LNCAP (cell line): Measurements from ENCODE around the gene IL24.

Experiments used
- CTCF ChIP-seq: fragments of 450-650 bp; IDR thresholded peaks from 2 replicates; pipeline ENCODE4 v1.5.1; 2017; ENCODE audit warnings: mild to moderate bottlenecking

The IL24 gene

DNA sequence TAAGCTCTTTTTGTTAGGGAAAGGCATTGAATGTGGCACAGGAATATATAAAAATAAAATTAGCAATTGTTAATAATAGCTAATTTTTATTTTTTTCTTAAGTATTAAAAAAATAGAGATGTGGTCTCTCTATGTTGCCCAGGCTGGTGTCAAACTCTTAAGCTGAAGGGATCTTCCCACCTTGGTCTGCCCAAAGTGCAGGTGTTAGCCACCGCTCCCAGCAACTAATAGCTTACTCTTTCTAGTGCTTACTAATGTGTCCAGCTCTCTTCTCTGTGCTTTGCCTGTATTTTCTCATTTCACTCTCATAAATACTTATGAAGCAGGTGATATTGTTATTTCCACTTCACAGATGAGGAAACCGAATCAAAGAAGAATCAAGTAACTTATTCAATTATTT lies 13.4 kb upstream of the IL24 start:
- TF ChIP-seq CTCF: no peak

DNA sequence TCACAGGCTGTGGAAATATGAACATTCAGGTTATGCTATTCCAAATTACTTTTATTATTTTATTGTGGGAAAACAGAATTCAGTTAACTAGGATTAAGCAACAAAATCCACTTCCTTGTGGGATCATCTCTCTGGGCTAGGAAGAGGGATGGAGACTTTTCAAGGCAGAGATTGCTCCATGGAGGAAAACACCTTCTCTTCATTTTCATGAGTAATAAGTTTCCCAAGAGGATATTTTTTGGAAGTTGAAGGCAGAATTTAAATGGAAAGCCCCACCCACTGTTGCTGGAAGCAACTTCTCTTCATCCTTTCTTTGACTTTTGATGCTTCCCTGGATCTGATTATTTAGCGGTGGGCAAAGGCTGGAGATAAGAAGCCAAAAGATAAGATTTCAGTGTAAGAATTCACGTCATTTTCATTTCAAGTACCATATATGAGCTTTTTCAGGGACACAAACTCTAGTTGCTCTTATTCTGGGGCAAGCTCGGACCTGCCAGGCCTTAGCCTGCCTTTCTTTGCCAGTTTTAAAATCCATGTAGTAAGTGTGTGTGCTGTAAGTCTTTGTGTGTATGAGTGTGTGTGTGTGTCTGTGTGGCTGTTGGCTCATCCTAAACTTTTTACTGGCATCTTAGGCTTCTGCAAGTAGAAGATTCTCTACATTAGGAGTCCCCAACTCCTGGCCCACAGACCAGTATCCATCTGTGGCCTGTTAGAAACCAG lies 11.7 kb upstream of the IL24 start:
- TF ChIP-seq CTCF: no peak

- TF ChIP-seq CTCF: no peak
Measured at GRCh38 chr1:206886831-206887230, 10.4 kb upstream of the IL24 start.

- TF ChIP-seq CTCF: no peak
Measured at GRCh38 chr1:206887701-206888100, 9.5 kb upstream of the IL24 start.

DNA sequence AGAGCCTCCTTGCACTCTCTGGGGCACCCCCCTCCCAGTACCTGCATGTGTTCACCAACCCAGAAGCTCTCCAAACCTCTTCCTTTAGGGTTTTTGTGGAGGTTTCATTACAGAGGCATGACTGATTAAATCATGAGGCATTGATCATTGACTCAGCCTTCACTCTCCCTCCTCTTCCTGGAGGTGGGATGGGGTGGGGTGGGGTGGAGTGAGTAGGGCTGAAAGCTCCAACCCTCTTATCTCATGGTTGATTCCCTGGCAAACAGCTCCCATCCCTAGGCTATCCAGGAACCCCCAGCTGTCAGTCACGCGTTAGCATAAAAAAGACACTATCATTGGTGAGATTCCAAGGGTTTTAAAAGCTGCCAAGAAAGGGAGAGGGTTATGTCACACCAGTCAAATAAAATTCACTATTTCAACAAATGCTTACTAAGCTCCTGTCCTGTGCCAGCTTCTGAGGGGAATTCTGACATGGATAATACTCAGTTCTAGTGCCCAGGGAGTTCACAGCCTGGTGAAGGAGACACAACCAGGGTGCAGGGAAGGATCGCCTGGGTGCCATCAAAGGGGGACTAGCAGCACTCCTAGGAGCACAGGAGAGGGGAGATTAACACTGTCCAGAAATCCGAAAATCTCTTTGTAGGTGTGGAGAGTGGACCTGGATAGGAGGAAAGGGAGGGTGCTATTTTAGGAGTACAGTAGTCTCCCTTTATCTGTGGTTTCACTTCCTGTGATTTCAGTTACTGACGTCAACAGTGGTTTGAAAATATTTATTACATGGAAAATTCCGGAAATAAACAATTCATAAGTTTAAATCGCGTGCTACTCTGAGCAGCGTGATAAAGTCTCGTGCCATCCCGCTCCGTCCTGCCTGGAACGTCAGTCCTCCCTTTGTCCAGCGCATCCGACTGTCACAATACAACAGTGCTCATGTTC lies 6.8 kb upstream of the IL24 start:
- no peak for TF ChIP-seq CTCF

DNA sequence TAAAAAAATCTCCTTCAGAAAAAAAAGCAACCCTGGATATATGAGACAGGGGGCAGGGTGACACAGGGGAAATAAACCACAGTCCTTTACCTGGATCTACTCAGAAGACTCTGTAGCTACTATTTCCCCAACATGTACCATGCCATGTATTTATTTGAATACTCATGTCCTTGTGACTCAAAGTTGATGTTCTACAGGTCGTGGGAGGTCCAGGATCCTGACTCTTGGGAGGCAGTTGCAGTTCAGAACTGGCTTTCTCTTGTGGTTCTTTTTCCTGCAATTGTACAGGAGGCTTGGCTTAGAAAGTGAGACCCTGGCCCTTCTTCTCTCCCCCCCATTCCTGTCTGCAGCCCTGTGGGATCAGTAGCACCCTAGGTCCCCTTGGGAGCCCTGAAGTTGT lies 5.8 kb upstream of the IL24 start:
- TF ChIP-seq CTCF: no peak

DNA sequence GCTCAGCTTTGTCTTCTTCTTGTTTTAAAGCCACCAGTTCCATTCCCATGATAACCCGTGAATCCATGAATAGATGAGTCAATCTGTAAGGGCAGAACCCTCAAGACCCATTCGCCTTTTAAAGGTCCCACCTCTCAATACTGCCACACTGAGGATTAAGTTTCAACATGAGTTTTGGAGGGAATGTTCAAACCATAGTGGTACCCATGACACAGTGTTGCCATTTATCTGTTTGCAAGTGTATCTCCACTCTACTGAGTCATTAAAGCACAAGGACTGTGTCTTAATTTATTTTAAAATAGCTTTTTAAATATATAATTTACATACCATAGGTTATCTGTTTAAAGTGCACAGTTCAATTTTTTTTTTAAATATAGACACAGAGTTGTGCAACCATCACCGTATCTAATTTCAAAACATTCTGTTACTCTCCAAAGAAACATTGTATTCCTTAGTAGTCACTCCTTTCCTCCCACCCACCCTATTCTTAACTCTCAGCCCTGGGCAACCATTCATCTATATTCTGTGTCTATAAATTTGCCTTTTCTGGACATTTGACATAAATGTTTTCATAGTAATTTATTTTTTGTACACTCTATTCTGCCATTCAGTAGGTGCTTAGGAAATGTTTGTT lies 4.8 kb upstream of the IL24 start:
- TF ChIP-seq CTCF: no peak
